ENCODE measurements around the gene IL5.

DNA sequence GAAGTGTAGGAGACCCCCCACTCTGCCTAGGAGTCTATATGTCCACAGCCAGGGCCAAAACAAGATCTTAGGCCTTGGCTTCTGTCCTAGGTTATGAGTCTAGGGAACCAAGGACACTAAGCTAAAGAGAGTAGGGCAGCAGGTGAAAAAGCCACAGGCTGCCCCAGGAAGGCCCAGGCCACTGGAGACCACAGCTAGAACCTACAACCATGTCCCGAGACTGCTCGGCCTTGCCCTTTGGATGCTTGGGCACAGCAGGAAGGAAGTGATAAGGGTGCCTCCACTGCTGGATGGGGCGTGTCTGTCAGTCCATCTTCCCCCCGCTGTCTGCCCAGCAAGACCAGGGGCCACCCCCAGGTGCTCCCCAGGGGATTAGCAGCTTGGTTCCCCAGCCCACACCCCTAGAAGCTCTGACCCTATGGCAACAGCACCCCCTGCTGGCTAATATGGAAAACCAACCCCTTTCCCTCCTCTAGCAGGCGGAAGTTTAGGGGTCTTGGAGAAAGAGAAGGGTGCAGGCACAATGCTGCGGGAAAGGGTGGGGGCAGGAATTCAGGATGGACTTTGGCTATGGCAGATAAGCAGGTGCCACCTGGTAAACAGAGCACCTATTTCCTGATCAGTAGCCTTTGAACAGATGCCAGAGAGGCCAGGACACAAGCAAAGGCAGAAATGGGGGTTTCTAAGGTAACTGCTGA, 42.2 kb downstream of the IL5 start:
- TF ChIP-seq, protein P1, sequence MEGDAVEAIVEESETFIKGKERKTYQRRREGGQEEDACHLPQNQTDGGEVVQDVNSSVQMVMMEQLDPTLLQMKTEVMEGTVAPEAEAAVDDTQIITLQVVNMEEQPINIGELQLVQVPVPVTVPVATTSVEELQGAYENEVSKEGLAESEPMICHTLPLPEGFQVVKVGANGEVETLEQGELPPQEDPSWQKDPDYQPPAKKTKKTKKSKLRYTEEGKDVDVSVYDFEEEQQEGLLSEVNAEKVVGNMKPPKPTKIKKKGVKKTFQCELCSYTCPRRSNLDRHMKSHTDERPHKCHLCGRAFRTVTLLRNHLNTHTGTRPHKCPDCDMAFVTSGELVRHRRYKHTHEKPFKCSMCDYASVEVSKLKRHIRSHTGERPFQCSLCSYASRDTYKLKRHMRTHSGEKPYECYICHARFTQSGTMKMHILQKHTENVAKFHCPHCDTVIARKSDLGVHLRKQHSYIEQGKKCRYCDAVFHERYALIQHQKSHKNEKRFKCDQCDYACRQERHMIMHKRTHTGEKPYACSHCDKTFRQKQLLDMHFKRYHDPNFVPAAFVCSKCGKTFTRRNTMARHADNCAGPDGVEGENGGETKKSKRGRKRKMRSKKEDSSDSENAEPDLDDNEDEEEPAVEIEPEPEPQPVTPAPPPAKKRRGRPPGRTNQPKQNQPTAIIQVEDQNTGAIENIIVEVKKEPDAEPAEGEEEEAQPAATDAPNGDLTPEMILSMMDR (IDR thresholded peaks at IDR 0.05; ENCODE audit: low read depth, low read length, missing input control), result peak; percentile 72
- peak; percentile 94 to 96 for TF ChIP-seq RAD21 (IDR thresholded peaks at IDR 0.05)
